IPS-15b (cell line): ENCODE data around the gene RASGRF2.

Source experiments
- H3K27me3 ChIP-seq: one replicate; pipeline ENCODE4 v1.6.1; 2013; ENCODE audit warnings: low read length; ENCODE audit not compliant: control insufficient read depth, insufficient read depth
- H3K36me3 ChIP-seq: one replicate; pipeline ENCODE4 v1.6.1; 2013; ENCODE audit warnings: low read length; ENCODE audit not compliant: control insufficient read depth, insufficient read depth
- H3K4me1 ChIP-seq: one replicate; pipeline ENCODE4 v1.6.1; 2013; ENCODE audit warnings: mild to moderate bottlenecking, low read length; ENCODE audit not compliant: control insufficient read depth, insufficient read depth
- H3K4me3 ChIP-seq: one replicate; pipeline ENCODE4 v1.5.1; 2013; ENCODE audit warnings: low read depth, low read length
- H3K9ac ChIP-seq: one replicate; pipeline ENCODE4 v1.6.1; 2013; ENCODE audit warnings: low read depth, mild to moderate bottlenecking, low read length
- H3K9me3 ChIP-seq: one replicate; pipeline ENCODE4 v1.6.1; 2013; ENCODE audit warnings: mild to moderate bottlenecking, low read length; ENCODE audit not compliant: control insufficient read depth, insufficient read depth

Gene RASGRF2

DNA sequence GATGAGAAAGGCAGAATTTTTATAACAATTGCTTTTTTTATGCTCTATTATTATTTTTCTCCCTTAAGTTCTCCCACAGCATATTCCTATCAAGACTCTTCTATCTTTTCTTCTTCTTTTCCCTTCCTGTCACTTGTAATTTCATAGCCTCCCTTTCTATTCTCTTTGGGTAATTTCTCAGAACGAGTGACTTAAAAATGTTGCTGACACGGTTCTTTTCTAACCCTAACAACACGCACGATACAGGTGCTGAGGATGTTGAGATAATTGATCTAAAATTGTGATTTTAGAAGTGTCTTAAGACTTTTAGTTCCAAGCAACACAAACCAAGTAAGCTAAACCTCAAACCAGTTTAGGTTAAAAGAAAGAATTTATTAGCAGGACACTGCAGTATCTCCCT is 105.9 kb downstream of the RASGRF2 start:
- no peaks in the 10 kb centered on the region for H3K36me3 ChIP-seq
- no peak overlapping the region for H3K4me3 ChIP-seq
- H3K4me1 ChIP-seq: no peaks in the 10 kb centered on the region

DNA sequence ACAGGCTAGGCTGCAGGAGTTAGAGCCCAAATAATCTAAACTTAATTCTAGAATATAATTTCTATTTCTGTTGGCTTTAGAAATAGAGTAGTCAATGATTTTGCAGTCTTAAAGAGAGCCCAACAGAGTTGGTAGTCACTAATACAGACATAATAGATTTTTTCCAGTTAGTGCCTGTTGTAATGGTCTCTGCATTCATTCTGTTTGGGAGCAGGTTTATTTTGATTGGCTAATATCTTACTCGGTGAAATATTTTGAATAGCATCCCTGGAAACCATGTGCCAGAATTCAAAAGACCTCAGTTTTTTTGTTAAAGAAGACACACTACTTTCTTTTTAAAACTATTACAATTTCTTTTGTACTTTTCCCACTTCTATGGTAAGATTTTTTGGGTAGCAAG is 107.2 kb downstream of the RASGRF2 start:
- Histone ChIP-seq H3K27me3 (no peaks in the 10 kb centered on the region), H3K36me3 (no peaks in the 10 kb centered on the region), H3K4me1 (no peaks in the 10 kb centered on the region), H3K9me3 (no peaks in the 10 kb centered on the region), H3K4me3 (no peak overlapping the region), H3K9ac (no peak overlapping the region)

More for the DNA sequence above, 105.9 kb downstream of the RASGRF2 start:
- H3K9me3 ChIP-seq: no peaks in the 10 kb centered on the region
- no peaks in the 10 kb centered on the region for H3K27me3 ChIP-seq
- no peak overlapping the region for H3K9ac ChIP-seq

DNA sequence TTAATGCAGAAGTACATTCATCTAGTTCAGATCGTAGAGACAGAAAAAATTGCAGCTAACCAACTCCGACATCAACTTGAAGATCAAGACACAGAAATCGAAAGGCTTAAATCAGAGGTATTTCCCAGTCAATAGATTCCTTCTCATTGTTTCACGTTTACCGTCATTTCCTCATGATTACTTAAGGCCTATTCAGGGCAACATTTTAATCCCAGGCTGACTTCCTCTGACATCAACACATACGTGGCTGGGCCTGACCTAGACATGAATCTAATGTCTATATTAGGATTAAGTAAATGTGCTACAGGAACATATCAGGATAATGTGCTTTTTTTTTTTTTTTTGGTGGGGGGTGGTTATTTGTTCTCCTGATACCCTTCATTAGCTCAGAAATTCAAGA is 107.9 kb downstream of the RASGRF2 start:
- Histone ChIP-seq H3K4me3 (no peak overlapping the region), H3K4me1 (no peaks in the 10 kb centered on the region), H3K36me3 (peaks cover under 1% of the 10 kb centered on the region), H3K9me3 (no peaks in the 10 kb centered on the region), H3K9ac (no peak overlapping the region), H3K27me3 (no peaks in the 10 kb centered on the region)

DNA sequence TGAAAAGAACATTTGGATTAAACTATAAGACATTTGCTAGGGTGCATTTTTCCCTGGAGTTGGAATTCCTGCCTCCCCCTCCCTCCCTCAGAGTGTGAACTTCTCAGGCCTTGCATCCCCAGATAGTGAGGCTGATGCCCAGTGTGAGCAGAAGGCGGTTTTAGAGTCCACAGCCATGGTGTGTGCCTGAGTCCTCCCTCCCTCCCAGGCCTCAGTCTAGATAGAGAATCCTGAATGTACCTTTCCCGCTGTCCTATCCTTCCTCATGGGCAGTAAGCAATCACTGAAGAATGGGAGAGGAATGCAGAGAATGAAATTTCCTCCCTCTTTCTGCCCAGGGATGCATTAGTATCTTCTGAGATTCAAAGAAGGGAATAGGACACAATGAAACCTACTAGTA is 108.5 kb downstream of the RASGRF2 start:
- Histone ChIP-seq H3K4me3 (no peak overlapping the region), H3K27me3 (no peaks in the 10 kb centered on the region), H3K9ac (no peak overlapping the region), H3K36me3 (peaks cover 3% of the 10 kb centered on the region), H3K4me1 (no peaks in the 10 kb centered on the region), H3K9me3 (no peaks in the 10 kb centered on the region)

DNA sequence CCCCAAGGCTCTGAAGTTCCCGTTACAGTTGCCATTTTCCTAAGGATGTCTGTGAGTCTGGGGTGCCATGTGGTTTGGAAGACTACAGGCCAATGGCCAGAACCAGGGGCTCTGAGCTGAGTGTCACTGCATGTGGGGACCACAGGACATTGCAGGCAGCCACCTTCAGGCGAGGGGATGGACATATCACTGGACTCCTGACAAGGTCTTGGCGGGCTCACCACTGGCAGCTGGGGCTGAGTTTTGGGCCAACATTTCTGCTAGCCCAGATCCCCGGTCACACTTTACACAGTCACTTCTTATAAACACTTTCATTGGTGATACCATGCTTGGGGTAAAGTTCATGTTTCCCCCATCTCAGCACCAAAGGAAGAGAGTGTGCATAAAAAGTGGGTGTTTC is 109.8 kb downstream of the RASGRF2 start:
- Histone ChIP-seq H3K4me1 (no peaks in the 10 kb centered on the region), H3K9me3 (no peaks in the 10 kb centered on the region), H3K9ac (no peak overlapping the region), H3K4me3 (no peak overlapping the region), H3K36me3 (peaks cover 3% of the 10 kb centered on the region), H3K27me3 (no peaks in the 10 kb centered on the region)

DNA sequence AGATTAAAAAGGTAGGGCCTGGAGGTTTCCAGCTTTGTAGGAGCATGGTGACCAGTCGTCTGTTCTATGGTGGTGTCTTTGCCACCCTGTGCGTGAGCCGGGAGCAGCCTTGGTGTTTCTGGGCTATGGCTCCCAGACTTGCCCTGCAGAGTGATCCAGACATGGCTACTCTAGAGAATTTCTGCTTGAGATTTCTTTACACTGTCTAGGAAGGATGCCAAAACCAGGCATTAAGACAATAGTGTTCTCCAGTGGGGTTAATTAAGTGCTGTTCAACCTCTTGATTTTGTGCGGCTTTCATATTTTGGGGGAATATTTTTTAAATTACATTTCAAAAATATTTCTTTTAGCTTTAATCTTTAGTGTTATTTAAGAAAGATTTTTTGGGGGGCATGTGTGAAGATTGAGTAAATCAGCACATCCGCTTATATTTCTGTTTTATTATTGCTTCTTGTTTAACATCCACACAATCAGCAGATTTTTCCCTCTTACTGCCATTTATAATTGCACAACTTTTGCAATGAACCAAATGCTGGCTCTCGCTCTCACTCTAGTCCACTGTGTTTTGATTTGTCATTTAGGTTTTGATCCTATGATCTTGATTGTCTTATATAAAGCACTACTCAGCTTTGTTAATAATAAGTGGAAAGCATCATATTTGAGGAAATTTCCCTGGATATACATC is 110.5 kb downstream of the RASGRF2 start:
- H3K36me3 ChIP-seq: peaks cover 3% of the 10 kb centered on the region
- H3K27me3 ChIP-seq: no peaks in the 10 kb centered on the region
- H3K9ac ChIP-seq: no peak overlapping the region
- no peaks in the 10 kb centered on the region for H3K9me3 ChIP-seq
- H3K4me1 ChIP-seq: no peaks in the 10 kb centered on the region
- no peak overlapping the region for H3K4me3 ChIP-seq

DNA sequence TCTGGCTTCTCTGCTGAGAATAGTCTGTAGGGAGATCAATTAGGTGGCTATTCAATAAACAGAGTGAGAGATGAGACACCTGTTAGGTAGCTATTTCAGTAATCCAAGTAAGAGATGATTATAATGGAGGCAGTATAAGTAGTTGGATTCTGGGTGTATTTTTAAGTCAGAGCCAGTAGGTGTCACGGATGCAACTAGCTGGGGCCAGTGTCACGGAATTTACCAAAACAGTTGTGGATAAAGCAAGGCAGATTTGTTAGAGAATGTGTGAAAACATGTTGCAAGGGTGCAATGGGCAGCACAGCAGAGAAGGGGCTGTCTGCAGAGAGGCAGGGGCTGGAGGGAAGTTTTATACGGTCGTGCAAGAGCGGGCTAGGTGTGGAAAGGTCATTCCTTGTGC is 114.9 kb downstream of the RASGRF2 start:
- Histone ChIP-seq H3K4me1 (no peaks in the 10 kb centered on the region), H3K4me3 (no peak overlapping the region), H3K27me3 (no peaks in the 10 kb centered on the region), H3K36me3 (peaks cover 3% of the 10 kb centered on the region), H3K9me3 (no peaks in the 10 kb centered on the region), H3K9ac (no peak overlapping the region)

DNA sequence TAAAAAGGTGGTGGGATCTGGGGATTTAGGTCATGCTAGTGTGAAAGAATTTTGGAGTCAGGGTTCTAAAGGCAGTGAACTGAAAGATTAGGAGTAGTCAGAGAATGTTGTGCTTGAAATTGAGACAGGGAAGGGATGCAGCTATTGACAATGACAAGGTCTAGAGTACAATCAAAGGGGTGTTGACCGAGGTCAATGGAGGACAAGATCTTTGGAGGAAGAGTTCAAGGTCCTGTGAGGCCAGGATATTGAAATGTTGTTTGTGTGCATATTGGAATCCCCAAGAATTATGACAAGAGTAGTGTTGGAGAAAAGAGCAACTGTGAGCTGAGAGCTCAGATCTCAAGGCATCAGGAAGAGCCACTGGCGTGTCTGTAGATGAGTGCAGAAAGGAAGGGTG is 116.9 kb downstream of the RASGRF2 start:
- Histone ChIP-seq H3K4me3 (no peak overlapping the region), H3K4me1 (no peaks in the 10 kb centered on the region), H3K9me3 (no peaks in the 10 kb centered on the region), H3K9ac (no peak overlapping the region), H3K27me3 (no peaks in the 10 kb centered on the region), H3K36me3 (peaks cover 3% of the 10 kb centered on the region)

DNA sequence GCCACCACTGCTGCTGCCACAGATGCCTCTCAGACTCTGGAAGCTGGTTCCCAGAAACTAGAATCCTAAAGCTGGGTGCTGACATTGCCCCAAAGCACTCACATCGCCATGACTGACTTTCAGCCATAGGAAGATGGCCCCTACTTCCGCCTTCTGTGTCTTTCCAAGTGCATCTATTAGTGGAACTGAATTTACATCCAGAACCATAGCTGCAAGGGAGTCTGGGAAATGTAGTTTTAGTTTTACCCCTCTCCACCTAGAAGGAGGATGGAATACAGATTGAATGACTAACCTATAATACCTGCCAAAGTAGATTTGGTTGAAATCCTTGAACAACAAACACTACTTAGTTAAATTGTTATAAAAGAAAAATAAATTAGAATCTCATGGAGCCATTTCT is 118.8 kb downstream of the RASGRF2 start:
- no peak overlapping the region for H3K9ac ChIP-seq
- no peak overlapping the region for H3K4me3 ChIP-seq
- H3K4me1 ChIP-seq: no peaks in the 10 kb centered on the region
- H3K36me3 ChIP-seq: no peaks in the 10 kb centered on the region
- H3K9me3 ChIP-seq: no peaks in the 10 kb centered on the region
- no peaks in the 10 kb centered on the region for H3K27me3 ChIP-seq

DNA sequence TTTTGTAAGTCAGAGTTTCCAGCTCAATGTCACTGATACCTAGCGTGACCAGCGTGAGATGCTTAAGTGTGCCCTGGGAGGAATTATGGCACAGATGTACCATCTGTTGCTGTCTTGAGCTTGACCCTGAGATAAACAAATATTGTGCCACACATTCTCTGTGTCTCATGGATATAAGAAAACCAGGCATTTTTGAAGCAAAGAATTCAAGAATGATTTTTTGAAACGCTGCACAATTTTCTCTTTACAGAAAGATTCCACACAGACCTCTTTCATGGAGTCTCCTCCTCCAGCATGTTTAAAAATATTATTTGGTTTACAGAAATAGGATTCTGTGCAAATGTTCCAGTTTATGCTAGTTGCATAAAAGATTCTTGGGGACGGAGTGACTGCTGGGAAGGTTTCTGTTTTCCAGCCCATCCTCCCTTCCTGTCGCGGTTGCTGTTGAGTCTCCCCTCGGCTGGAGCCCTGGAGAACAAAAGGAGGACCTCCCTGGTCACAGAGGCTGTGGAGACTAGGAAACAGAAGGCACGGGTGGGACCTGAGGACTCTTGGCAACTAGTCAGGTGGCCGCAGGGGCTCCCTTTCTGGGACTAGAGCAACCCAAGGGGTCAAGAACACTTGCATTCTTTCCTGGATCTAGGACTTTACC is 120.8 kb downstream of the RASGRF2 start:
- Histone ChIP-seq H3K9ac (no peak overlapping the region), H3K27me3 (no peaks in the 10 kb centered on the region), H3K9me3 (no peaks in the 10 kb centered on the region)

DNA sequence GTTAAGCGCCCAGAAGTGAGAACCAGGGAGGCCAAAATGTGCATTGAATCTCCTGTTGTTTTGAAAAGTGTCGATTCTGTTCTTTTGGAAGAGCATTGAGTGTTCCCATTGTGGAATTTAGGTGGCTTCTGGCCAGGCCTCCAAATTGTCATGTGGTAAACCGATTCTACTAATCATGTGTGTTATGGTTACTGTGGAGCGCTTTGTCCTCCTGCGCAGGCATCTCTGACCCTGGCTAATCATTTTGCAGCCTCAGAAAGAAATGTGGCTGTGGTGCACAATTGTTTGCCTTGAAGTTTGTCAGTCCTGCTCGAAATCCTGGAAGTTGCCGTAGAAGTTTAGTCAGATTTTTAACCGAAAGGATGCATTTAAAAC is 121.3 kb downstream of the RASGRF2 start:
- no peak overlapping the region for H3K9ac ChIP-seq
- H3K27me3 ChIP-seq: no peaks in the 10 kb centered on the region
- H3K36me3 ChIP-seq: no peaks in the 10 kb centered on the region
- no peaks in the 10 kb centered on the region for H3K4me1 ChIP-seq
- no peak overlapping the region for H3K4me3 ChIP-seq
- H3K9me3 ChIP-seq: no peaks in the 10 kb centered on the region

More for the DNA sequence above, 120.8 kb downstream of the RASGRF2 start:
- Histone ChIP-seq H3K4me1 (no peaks in the 10 kb centered on the region), H3K4me3 (no peak overlapping the region), H3K36me3 (no peaks in the 10 kb centered on the region)

DNA sequence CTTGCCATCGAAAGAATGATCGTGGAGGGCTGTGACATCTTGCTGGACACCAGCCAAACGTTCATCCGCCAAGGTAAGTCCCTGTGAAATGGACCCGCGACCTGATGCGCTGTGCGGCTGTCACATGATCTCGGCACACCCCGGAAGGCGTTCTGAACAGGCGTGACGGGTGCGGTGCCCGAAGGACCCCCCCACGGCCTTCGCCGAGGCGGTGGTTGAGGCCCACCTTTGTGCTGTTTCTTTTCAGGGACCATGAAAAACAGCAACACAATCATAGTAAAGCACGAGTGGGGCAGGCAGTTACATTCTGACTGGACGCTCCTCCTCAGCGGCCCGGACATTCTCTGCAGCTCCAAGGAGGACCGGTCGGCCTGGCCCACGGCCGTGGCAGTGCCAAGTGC is 126.7 kb downstream of the RASGRF2 start:
- Histone ChIP-seq H3K9me3 (no peaks in the 10 kb centered on the region), H3K36me3 (no peaks in the 10 kb centered on the region), H3K4me3 (no peak overlapping the region), H3K9ac (no peak overlapping the region), H3K4me1 (no peaks in the 10 kb centered on the region), H3K27me3 (no peaks in the 10 kb centered on the region)
